Neutrophil (primary cell): Measurements from ENCODE around the gene FZD1.

Source experiments
- H3K27ac ChIP-seq: fragments of 200-600 bp; sonication (generic); 2 replicates; pipeline ENCODE4 v1.5.1; 2016; ENCODE audit warnings: mild to moderate bottlenecking, moderate library complexity
- H3K27me3 ChIP-seq: fragments of 200-600 bp; sonication (generic); 2 replicates; pipeline ENCODE4 v1.6.0; 2016; ENCODE audit warnings: mild to moderate bottlenecking
- H3K36me3 ChIP-seq: fragments of 200-600 bp; sonication (generic); 2 replicates; pipeline ENCODE4 v1.5.1; 2017
- H3K4me1 ChIP-seq, 2 experiments: fragments of 200-600 bp in 1 of 2; sonication (generic) in 1 of 2; 1 replicate in 1 of 2; 2 replicates in 1 of 2; pipeline versions ENCODE4 v1.5.1 to v1.6.1; 2013 to 2016; ENCODE audit warnings: low read depth in 1 of 2, low read length in 1 of 2, mild to moderate bottlenecking in 1 of 2, moderate library complexity in 1 of 2; ENCODE audit not compliant: control insufficient read depth in 1 of 2, insufficient read depth in 1 of 2
- H3K4me3 ChIP-seq, 2 experiments: fragments of 200-600 bp in 1 of 2; sonication (generic) in 1 of 2; 1 replicate in 1 of 2; 2 replicates in 1 of 2; pipeline ENCODE4 v1.5.1; 2013 to 2016; ENCODE audit warnings: low read depth in 1 of 2, low read length in 1 of 2, mild to moderate bottlenecking in 1 of 2, moderate library complexity in 1 of 2
- H3K9me3 ChIP-seq: fragments of 200-600 bp; sonication (generic); 2 replicates; pipeline ENCODE4 v1.5.1; 2016
- TF ChIP-seq, protein P1 (sequence below): fragments of 200-600 bp; sonication (generic); IDR thresholded peaks from 2 replicates; pipeline ENCODE4 v1.5.1; 2016; ENCODE audit warnings: antibody characterized with exemption

FZD1 gene

GRCh38 chr7:91320366-91321078 lies 56.3 kb downstream of the FZD1 start:
- Histone ChIP-seq H3K4me3 (no peak overlapping the region), H3K27me3 (no peaks in the 10 kb centered on the region), H3K4me1 (no peaks in the 10 kb centered on the region), H3K27ac (no peak overlapping the region), H3K9me3 (no peaks in the 10 kb centered on the region), H3K36me3 (no peaks in the 10 kb centered on the region)
- TF ChIP-seq, protein P1, sequence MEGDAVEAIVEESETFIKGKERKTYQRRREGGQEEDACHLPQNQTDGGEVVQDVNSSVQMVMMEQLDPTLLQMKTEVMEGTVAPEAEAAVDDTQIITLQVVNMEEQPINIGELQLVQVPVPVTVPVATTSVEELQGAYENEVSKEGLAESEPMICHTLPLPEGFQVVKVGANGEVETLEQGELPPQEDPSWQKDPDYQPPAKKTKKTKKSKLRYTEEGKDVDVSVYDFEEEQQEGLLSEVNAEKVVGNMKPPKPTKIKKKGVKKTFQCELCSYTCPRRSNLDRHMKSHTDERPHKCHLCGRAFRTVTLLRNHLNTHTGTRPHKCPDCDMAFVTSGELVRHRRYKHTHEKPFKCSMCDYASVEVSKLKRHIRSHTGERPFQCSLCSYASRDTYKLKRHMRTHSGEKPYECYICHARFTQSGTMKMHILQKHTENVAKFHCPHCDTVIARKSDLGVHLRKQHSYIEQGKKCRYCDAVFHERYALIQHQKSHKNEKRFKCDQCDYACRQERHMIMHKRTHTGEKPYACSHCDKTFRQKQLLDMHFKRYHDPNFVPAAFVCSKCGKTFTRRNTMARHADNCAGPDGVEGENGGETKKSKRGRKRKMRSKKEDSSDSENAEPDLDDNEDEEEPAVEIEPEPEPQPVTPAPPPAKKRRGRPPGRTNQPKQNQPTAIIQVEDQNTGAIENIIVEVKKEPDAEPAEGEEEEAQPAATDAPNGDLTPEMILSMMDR = no peak
